ENCODE measurements around the gene APRT.

DNA sequence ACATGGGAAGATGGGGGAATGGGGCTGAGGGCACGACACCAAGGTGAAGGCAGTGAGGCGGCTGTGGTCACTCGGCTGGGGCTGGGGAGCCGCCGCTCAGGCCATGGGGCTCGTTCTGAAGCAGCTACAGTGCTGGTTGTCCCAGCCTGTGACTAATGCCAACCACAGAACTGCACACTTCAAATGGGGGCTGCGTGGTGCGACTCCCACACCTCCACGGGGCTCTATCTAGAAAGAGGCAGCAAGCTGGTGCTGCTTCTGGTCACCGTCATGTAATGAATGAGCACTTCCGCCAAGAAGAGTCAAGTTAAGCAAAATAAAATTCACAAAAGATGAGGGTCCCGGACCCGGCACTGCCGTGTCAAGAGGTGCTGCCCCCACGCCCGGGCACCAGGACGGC, 25.1 kb upstream of the APRT start:
- TF ChIP-seq POLR2A (IDR thresholded peaks at IDR 0.05; ENCODE audit: low read depth, low read length): no peak
- TF ChIP-seq POLR2AphosphoS5 (IDR thresholded peaks at IDR 0.05; ENCODE audit: low read depth, low read length): no peak
- no peak for TF ChIP-seq TAF1 (IDR thresholded peaks at IDR 0.05; ENCODE audit: borderline replicate concordance, low read depth, low read length)
